H1 (cell line): ENCODE data around the gene PXDC1. TPM values are rescaled to one million over a fixed set of nuclear protein-coding genes. Genes with fewer than 3 reads are reported as not detected.

Experiments
- CHD1 ChIP-seq: IDR thresholded peaks from 2 replicates; pipeline ENCODE4 v1.6.1; 2012; ENCODE audit warnings: low read depth, low read length, improper control_type of control experiment
- CHD2 ChIP-seq: IDR thresholded peaks from 2 replicates; pipeline ENCODE4 v1.6.1; 2012; ENCODE audit warnings: low read length, improper control_type of control experiment
- JUN ChIP-seq: IDR thresholded peaks from 2 replicates; pipeline ENCODE4 v1.6.1; 2011; ENCODE audit warnings: low read depth, mild to moderate bottlenecking, improper control_type of control experiment, low read length
- NRF1 ChIP-seq: IDR thresholded peaks from 2 replicates; pipeline ENCODE4 v1.6.1; 2011; ENCODE audit warnings: mild to moderate bottlenecking, low read depth, low read length, improper control_type of control experiment
- POLR2A ChIP-seq, 2 experiments: IDR thresholded peaks; 1 replicate in 1 of 2; 2 replicates in 1 of 2; pipeline ENCODE4 v1.6.1; 2011; ENCODE audit warnings: low read depth in 2 of 2, low read length in 2 of 2, mild to moderate bottlenecking in 2 of 2; ENCODE audit errors: control extremely low read depth in 1 of 2
- polyA plus RNA-seq, 7 experiments: library from polyadenylated mRNA; depleted of rRNA in 3 of 7; stranded (reverse) in 5 of 7; unstranded in 2 of 7; fragments of >200 nt in 5 of 7; fragments of 200-250 nt in 2 of 7; gene quantifications; 1 replicate in 5 of 7; 2 replicates in 1 of 7; 4 replicates in 1 of 7; pipeline versions ENCODE4 v1.2.1 to v1.2.3, GENCODE V29; 2011 to 2013; ENCODE audit warnings: missing spikeins in 2 of 7, mixed read lengths in 2 of 7
- total RNA-seq: library from RNA; stranded (reverse); fragmentation: NEBNext Ultra II Directional; extraction: Animal tissue kit (Norgen Biotek cat#: 25700); gene quantifications from 2 replicates; pipeline ENCODE4 v1.2.1, GENCODE V29; 2021
- TF ChIP-seq, protein P1 (sequence below): IDR thresholded peaks from 2 replicates; pipeline ENCODE4 v1.6.1; 2012; ENCODE audit warnings: inconsistent platforms

PXDC1 gene
- total and polyA plus RNA-seq, 2 of the 8 experiments (the other 6 are each of a cell fraction or from before 2014, with no cell fraction given), result 1.7 to 2.0 TPM

DNA sequence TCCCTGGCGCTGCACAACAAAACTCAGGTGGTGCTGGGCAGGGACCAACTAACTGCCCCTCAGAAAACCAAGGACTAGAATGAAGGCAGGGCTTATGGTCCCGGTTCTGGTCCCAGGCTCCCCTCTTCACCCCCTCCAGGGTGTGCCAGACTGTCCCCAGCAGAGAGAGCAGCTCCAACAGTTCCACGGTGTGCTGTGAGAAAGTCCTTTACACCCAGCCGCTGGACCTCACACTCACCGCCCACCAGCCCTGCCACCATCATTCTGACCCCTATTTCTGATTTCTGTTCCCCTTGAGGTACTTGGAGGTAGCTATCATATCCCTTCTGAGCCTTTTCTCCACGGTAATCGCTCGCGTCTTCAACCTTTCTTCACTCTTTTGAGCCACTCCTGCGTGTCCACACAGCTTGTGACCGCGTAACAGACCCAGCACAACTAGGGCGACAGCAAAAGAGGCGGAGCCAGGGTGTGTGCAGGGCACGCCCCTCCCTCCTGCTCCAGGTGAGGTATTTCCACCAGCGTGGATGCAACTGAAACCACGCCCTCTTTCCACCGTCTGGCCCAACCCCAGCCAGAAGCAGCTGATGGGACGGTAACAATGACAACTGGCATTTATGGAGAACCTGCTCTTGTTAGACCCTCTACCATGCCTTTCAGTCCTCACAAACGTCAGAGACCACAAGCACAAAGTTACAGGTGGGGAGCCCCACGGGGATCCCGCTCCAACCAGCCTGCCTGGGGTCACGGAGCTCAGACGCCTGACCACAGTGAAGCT is 2.3 kb downstream of the PXDC1 start (continued):
- no peak for TF ChIP-seq CHD1
- no peak for TF ChIP-seq JUN
- TF ChIP-seq CHD2, result no peak
- no peak for TF ChIP-seq NRF1
- TF ChIP-seq, protein P1, sequence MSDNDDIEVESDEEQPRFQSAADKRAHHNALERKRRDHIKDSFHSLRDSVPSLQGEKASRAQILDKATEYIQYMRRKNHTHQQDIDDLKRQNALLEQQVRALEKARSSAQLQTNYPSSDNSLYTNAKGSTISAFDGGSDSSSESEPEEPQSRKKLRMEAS, result no peak
- TF ChIP-seq POLR2A (IDR thresholded peaks at IDR 0.05; ENCODE audit: control extremely low read depth in 1 of 2, low read depth in 2 of 2, low read length in 2 of 2), result no peak
